H9 (cell line): ENCODE measurements around the gene TRPV6. TPM values are rescaled to one million over a fixed set of nuclear protein-coding genes. Genes with fewer than 3 reads are reported as not detected.
A peak's percentile ranks its signal among the peaks of the same experiment; 100 is the strongest.

Experiments used
- DNase-seq: peaks from one replicate; pipeline ENCODE4 v3.0.0-alpha.2; 2017
- H2AFZ ChIP-seq: one replicate; pipeline ENCODE4 v1.6.1; 2013; ENCODE audit warnings: mild to moderate bottlenecking, low read length, control low read depth, moderate library complexity
- H2AK5ac ChIP-seq: 2 replicates; pipeline ENCODE4 v1.6.1; 2013; ENCODE audit warnings: low read length, control low read depth, mixed read lengths; ENCODE audit not compliant: insufficient read length
- H2BK120ac ChIP-seq: one replicate; pipeline ENCODE4 v1.6.1; 2013; ENCODE audit warnings: low read depth, mild to moderate bottlenecking, low read length, control low read depth, inconsistent platforms; ENCODE audit not compliant: poor library complexity, severe bottlenecking
- H2BK12ac ChIP-seq: 2 replicates; pipeline ENCODE4 v1.6.1; 2013; ENCODE audit warnings: low read length, control low read depth, mixed read lengths, low read depth; ENCODE audit not compliant: insufficient read length
- H2BK15ac ChIP-seq: 2 replicates; pipeline ENCODE4 v1.6.1; 2013; ENCODE audit warnings: low read depth, low read length, control low read depth
- H2BK20ac ChIP-seq: one replicate; pipeline ENCODE4 v1.6.1; 2013; ENCODE audit warnings: low read depth, mild to moderate bottlenecking, low read length, control low read depth, inconsistent platforms; ENCODE audit not compliant: poor library complexity, severe bottlenecking
- H2BK5ac ChIP-seq: 2 replicates; pipeline ENCODE4 v1.6.1; 2013; ENCODE audit warnings: low read length, control low read depth, mixed read lengths; ENCODE audit not compliant: insufficient read length
- H3K14ac ChIP-seq: 2 replicates; pipeline ENCODE4 v1.6.1; 2013; ENCODE audit warnings: low read length, control low read depth; ENCODE audit not compliant: insufficient read depth
- H3K18ac ChIP-seq: 2 replicates; pipeline ENCODE4 v1.6.1; 2013; ENCODE audit warnings: low read depth, mild to moderate bottlenecking, mixed read lengths, low read length, control low read depth; ENCODE audit not compliant: insufficient read length
- H3K23ac ChIP-seq: 2 replicates; pipeline ENCODE4 v1.6.1; 2013; ENCODE audit warnings: low read length, control low read depth, mixed read lengths, low read depth; ENCODE audit not compliant: insufficient read length
- H3K23me2 ChIP-seq: 2 replicates; pipeline ENCODE4 v1.6.1; 2013; ENCODE audit warnings: low read depth, mild to moderate bottlenecking, mixed read lengths, low read length, control low read depth; ENCODE audit not compliant: insufficient read length, poor library complexity, severe bottlenecking
- H3K27ac ChIP-seq: 2 replicates; pipeline ENCODE4 v1.5.1; 2013; ENCODE audit warnings: low read length, control low read depth, mixed read lengths, low read depth; ENCODE audit not compliant: insufficient read length
- H3K27me3 ChIP-seq: 2 replicates; pipeline ENCODE4 v1.6.1; 2013; ENCODE audit warnings: low read length, control low read depth, inconsistent platforms; ENCODE audit not compliant: insufficient read depth
- H3K4ac ChIP-seq: 2 replicates; pipeline ENCODE4 v1.6.1; 2013; ENCODE audit warnings: low read depth, mild to moderate bottlenecking, control low read depth, inconsistent platforms, low read length, moderate library complexity
- H3K4me1 ChIP-seq: 2 replicates; pipeline ENCODE4 v1.6.1; 2013; ENCODE audit warnings: low read length, control low read depth, inconsistent platforms; ENCODE audit not compliant: insufficient read depth
- H3K4me2 ChIP-seq: 2 replicates; pipeline ENCODE4 v1.6.1; 2013; ENCODE audit warnings: low read length, control low read depth, mixed read lengths; ENCODE audit not compliant: insufficient read length, insufficient read depth
- H3K56ac ChIP-seq: 2 replicates; pipeline ENCODE4 v1.6.1; 2013; ENCODE audit warnings: low read depth, mild to moderate bottlenecking, mixed read lengths, low read length, control low read depth; ENCODE audit not compliant: insufficient read length
- H3K79me1 ChIP-seq: 2 replicates; pipeline ENCODE4 v1.6.1; 2013; ENCODE audit warnings: low read depth, mild to moderate bottlenecking, moderate library complexity, low read length, control low read depth, inconsistent platforms; ENCODE audit not compliant: insufficient read depth, poor library complexity, severe bottlenecking
- H3K79me2 ChIP-seq: 2 replicates; pipeline ENCODE4 v1.6.1; 2013; ENCODE audit warnings: low read length, control low read depth, inconsistent platforms; ENCODE audit not compliant: insufficient read depth
- H3K9ac ChIP-seq: 2 replicates; pipeline ENCODE4 v1.6.1; 2013; ENCODE audit warnings: low read length, control low read depth, mixed read lengths; ENCODE audit not compliant: insufficient read length; ENCODE audit errors: extremely low read depth
- H3K9me3 ChIP-seq: one replicate; pipeline ENCODE4 v1.6.1; 2013; ENCODE audit warnings: low read depth, low read length, inconsistent platforms; ENCODE audit not compliant: control insufficient read depth
- H3T11ph ChIP-seq: one replicate; pipeline ENCODE4 v1.6.1; 2013; ENCODE audit warnings: mild to moderate bottlenecking, low read length, control low read depth, inconsistent platforms
- H4K20me1 ChIP-seq: one replicate; pipeline ENCODE4 v1.6.1; 2013; ENCODE audit not compliant: control insufficient read depth, insufficient read length, insufficient read depth
- H4K5ac ChIP-seq: 2 replicates; pipeline ENCODE4 v1.6.1; 2013; ENCODE audit warnings: low read depth, mild to moderate bottlenecking, mixed read lengths, low read length, control low read depth; ENCODE audit not compliant: insufficient read length
- H4K8ac ChIP-seq: replicated peaks from 2 replicates; pipeline ENCODE4 v1.6.1; 2013; ENCODE audit warnings: low read length, control low read depth, mixed read lengths, low read depth; ENCODE audit not compliant: insufficient read length
- H4K91ac ChIP-seq: 2 replicates; pipeline ENCODE4 v1.6.1; 2013; ENCODE audit warnings: low read depth, mild to moderate bottlenecking, moderate library complexity, mixed read lengths, low read length, control low read depth; ENCODE audit not compliant: insufficient read length
- H3K27ac Mint-ChIP-seq, 3 experiments: 2 replicates in 2 of 3; 3 replicates in 1 of 3; pipeline ENCODE4 v1.8.0; 2020 to 2021; ENCODE audit warnings: mixed read lengths in 3 of 3, mild to moderate bottlenecking in 1 of 3, moderate library complexity in 1 of 3
- H3K27me3 Mint-ChIP-seq: 2 replicates; pipeline ENCODE4 v1.8.0; 2021; ENCODE audit warnings: low read depth, mild to moderate bottlenecking, moderate library complexity, mixed read lengths
- H3K36me3 Mint-ChIP-seq, 3 experiments: 2 replicates in 2 of 3; 3 replicates in 1 of 3; pipeline ENCODE4 v1.8.0; 2020 to 2021; ENCODE audit warnings: low read depth in 3 of 3, mixed read lengths in 3 of 3; ENCODE audit not compliant: insufficient read depth in 1 of 3
- H3K4me1 Mint-ChIP-seq, 2 experiments: 2 replicates each; pipeline ENCODE4 v1.8.0; 2020; ENCODE audit warnings: mixed read lengths in 2 of 2
- H3K4me3 Mint-ChIP-seq, 2 experiments: 2 replicates in 1 of 2; 3 replicates in 1 of 2; pipeline ENCODE4 v1.8.0; 2020 to 2021; ENCODE audit warnings: mild to moderate bottlenecking in 2 of 2, mixed read lengths in 2 of 2, moderate library complexity in 1 of 2
- H3K9me3 Mint-ChIP-seq, 2 experiments: 2 replicates in 1 of 2; 3 replicates in 1 of 2; pipeline ENCODE4 v1.8.0; 2020; ENCODE audit warnings: mild to moderate bottlenecking in 2 of 2, mixed read lengths in 2 of 2, moderate library complexity in 1 of 2
- WGBS: extraction: QIAGEN DNeasy Blood & Tissue Kit; methylation state at CpG from one replicate; pipeline ENCODE4 v1.1.7; 2013; ENCODE audit warnings: missing lambda C conversion rate, low lambda C conversion rate, mixed read lengths; ENCODE audit not compliant: insufficient read length; ENCODE audit errors: extremely low coverage; 5-methylcytosine and 5-hydroxymethylcytosine counted together
- total RNA-seq: library from RNA; stranded (reverse); gene quantifications from 2 replicates; pipeline ENCODE4 v1.2.1, GENCODE V29; 2021
- TF ChIP-seq, protein P1 (sequence below): fragments of 200-600 bp; sonication (generic); conservative IDR thresholded peaks from 3 replicates; pipeline ENCODE4 v1.8.0; 2021; ENCODE audit warnings: antibody characterized with exemption, mild to moderate bottlenecking

The TRPV6 gene
- total RNA-seq, 1 experiment from 2014 or later, result 0.61 TPM

- Histone ChIP-seq H3K79me2 (no peaks in the 10 kb centered on the region), H3K56ac (no peak overlapping the region), H3K79me1 (no peaks in the 10 kb centered on the region), H3K23me2 (no peaks in the 10 kb centered on the region), H3K18ac (no peak overlapping the region), H4K5ac (no peak overlapping the region), H2BK15ac (no peak overlapping the region), H3K27ac (no peak overlapping the region), H2BK5ac (no peak overlapping the region), H4K91ac (no peak overlapping the region), H4K8ac (no peak overlapping the region), H4K20me1 (no peaks in the 10 kb centered on the region), H2BK20ac (no peak overlapping the region), H3K14ac (no peak overlapping the region), H3K4ac (no peak overlapping the region), H3K27me3 (no peaks in the 10 kb centered on the region), H2AK5ac (no peak overlapping the region), H3K9ac (no peak overlapping the region), H3K4me1 (peaks cover 3% of the 10 kb centered on the region; the same call in 1 of the 2 replicates), H3K23ac (no peak overlapping the region), H2BK120ac (no peak overlapping the region), H3K9me3 (no peaks in the 10 kb centered on the region), H2AFZ (no peak overlapping the region), H3T11ph (no peak overlapping the region), H2BK12ac (no peak overlapping the region), H3K4me2 (no peak overlapping the region)
- Mint-ChIP-seq H3K27me3 (peaks cover 13% of the 10 kb centered on the region), H3K4me1 (peaks cover 9 to 11% of the 10 kb centered on the region in 2 experiments), H3K27ac (peak overlapping the region in 1 of 3 experiments; percentile 36; a peak in 1 of 7 replicates), H3K4me3 (no peak overlapping the region), H3K36me3 (no peaks in the 10 kb centered on the region), H3K9me3 (peaks cover 0 to 3% of the 10 kb centered on the region in 2 experiments; a peak in 1 of 5 replicates)
- TF ChIP-seq, protein P1, sequence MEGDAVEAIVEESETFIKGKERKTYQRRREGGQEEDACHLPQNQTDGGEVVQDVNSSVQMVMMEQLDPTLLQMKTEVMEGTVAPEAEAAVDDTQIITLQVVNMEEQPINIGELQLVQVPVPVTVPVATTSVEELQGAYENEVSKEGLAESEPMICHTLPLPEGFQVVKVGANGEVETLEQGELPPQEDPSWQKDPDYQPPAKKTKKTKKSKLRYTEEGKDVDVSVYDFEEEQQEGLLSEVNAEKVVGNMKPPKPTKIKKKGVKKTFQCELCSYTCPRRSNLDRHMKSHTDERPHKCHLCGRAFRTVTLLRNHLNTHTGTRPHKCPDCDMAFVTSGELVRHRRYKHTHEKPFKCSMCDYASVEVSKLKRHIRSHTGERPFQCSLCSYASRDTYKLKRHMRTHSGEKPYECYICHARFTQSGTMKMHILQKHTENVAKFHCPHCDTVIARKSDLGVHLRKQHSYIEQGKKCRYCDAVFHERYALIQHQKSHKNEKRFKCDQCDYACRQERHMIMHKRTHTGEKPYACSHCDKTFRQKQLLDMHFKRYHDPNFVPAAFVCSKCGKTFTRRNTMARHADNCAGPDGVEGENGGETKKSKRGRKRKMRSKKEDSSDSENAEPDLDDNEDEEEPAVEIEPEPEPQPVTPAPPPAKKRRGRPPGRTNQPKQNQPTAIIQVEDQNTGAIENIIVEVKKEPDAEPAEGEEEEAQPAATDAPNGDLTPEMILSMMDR, result no peak
- no peak for DNase-seq
- no CpG with 5 or more reads among the region's 7 CpGs for WGBS
Measured at GRCh38 chr7:142933092-142933475, 47.5 kb upstream of the TRPV6 start.
